Measurements from ENCODE around the gene CNTNAP2. TPM values are rescaled to one million over a fixed set of nuclear protein-coding genes. Genes with fewer than 3 reads are reported as not detected.

CNTNAP2 gene
- total and polyA plus RNA-seq, 8 donors: 0.94 to 42.5 (median 38.6) TPM

DNA sequence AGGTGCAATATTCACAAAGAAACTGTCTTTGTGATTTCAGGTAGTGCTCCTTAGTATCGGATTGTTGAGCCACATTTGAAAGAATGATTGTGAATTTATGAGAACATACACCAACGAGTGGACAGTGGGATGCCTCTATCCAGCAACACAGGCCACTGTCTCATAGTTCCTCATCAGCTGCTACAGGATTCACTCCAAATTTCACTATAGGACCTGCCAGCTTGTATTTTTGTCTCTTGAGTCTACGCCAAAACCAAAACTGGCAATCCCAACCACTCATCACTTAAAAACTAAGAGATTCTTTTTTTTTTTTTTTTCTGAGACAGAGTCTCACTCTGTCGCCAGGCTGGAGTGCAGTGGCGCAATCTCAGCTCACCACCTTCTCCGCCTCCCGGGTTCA, 964.5 kb downstream of the CNTNAP2 start:
- TF ChIP-seq, protein P1, sequence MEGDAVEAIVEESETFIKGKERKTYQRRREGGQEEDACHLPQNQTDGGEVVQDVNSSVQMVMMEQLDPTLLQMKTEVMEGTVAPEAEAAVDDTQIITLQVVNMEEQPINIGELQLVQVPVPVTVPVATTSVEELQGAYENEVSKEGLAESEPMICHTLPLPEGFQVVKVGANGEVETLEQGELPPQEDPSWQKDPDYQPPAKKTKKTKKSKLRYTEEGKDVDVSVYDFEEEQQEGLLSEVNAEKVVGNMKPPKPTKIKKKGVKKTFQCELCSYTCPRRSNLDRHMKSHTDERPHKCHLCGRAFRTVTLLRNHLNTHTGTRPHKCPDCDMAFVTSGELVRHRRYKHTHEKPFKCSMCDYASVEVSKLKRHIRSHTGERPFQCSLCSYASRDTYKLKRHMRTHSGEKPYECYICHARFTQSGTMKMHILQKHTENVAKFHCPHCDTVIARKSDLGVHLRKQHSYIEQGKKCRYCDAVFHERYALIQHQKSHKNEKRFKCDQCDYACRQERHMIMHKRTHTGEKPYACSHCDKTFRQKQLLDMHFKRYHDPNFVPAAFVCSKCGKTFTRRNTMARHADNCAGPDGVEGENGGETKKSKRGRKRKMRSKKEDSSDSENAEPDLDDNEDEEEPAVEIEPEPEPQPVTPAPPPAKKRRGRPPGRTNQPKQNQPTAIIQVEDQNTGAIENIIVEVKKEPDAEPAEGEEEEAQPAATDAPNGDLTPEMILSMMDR (IDR thresholded peaks at IDR 0.05): no peak
- Histone ChIP-seq H3K4me3 (no peak overlapping the region), H3K9me3 (peaks cover 0 to 2% of the 10 kb centered on the region in 2 donors), H3K4me1 (no peaks in the 10 kb centered on the region), H3K27ac (no peak overlapping the region), H3K36me3 (no peaks in the 10 kb centered on the region), H3K27me3 (no peaks in the 10 kb centered on the region)
- ATAC-seq: no peak
- intact Hi-C loops (cut with DNase I): no loop called here
- no peak for DNase-seq

DNA sequence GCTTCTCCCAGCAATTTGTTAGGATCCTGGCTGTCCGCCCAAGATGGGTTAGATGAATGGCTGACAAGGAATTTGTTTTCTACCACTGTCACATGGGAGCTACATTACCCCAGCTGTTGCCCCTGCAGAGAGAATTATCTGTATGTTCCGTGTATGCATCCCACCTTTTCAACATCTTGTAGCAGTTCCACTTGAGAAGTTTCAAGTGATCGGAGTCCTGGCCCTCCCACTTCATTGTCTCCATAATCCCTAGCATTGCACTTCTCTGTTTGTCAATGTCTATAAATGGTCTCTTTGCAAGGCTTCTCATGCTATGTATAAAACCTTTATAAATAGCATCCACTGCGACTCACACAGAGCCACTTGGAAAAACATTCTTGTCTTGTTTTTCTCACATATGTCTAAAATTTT, 972.5 kb downstream of the CNTNAP2 start:
- no peak for DNase-seq
- Histone ChIP-seq H3K4me3 (no peak overlapping the region), H3K27me3 (no peaks in the 10 kb centered on the region), H3K9me3 (peaks cover 0 to 7% of the 10 kb centered on the region in 2 donors), H3K4me1 (no peaks in the 10 kb centered on the region), H3K27ac (no peak overlapping the region), H3K36me3 (no peaks in the 10 kb centered on the region)
- intact Hi-C loops (cut with DNase I): no loop called here
- no peak for ATAC-seq
- TF ChIP-seq, protein P1 (IDR thresholded peaks at IDR 0.05): no peak

DNA sequence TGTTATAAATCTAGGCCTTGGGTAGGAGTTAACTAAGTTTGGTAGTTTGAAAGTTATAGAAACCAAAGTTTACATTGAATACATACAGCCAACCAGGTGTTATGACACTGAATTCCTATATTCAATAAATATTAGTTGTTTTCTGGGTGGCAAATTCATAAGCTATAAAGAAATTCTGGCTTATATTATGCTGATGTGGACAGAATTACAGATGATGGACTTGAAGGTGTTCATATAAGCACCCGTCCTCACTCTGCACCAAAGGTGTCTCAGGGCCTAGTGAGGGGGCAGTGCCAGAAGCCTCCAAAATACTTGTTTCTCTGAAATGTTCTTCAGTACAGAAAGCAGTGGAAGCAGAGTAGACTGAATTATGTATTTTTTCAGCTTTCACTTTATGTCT, 973.0 kb downstream of the CNTNAP2 start:
- ATAC-seq: no peak
- no peaks in the 10 kb centered on the region for H3K27me3 ChIP-seq
- no peak for DNase-seq

DNA sequence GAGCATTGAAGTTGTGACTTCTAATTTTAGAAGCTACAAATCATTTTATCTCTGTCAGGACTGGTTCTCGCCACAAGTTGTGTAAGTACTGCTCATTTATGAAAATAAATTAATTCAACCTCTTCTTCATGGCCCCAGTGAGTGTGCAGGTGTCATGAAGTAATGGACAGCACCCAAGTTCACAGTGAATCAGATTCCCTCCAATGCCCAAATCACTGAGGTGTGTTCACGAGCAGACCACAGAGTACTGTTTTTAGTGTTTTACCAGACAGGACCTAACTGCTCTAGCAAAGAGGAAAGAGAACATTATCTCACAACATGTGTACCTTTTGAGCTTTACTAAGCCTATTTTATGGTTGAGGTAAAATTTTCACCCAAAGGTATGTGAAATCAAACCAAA, 980.0 kb downstream of the CNTNAP2 start:
- Histone ChIP-seq H3K4me3 (no peak overlapping the region), H3K9me3 (peaks cover 0 to 18% of the 10 kb centered on the region in 2 donors), H3K36me3 (no peaks in the 10 kb centered on the region), H3K4me1 (no peaks in the 10 kb centered on the region), H3K27ac (no peak overlapping the region), H3K27me3 (no peaks in the 10 kb centered on the region)
- intact Hi-C loops (cut with DNase I): no loop called here
- TF ChIP-seq, protein P1 (IDR thresholded peaks at IDR 0.05): no peak
- DNase-seq (no peak), ATAC-seq (no peak)

More for the DNA sequence above, 973.0 kb downstream of the CNTNAP2 start:
- TF ChIP-seq, protein P1 (IDR thresholded peaks at IDR 0.05): no peak
- Histone ChIP-seq H3K36me3 (no peaks in the 10 kb centered on the region), H3K27ac (no peak overlapping the region), H3K4me1 (no peaks in the 10 kb centered on the region), H3K9me3 (peaks cover 0 to 10% of the 10 kb centered on the region in 2 donors), H3K4me3 (no peak overlapping the region)
- intact Hi-C loops (cut with DNase I): no loop called here

DNA sequence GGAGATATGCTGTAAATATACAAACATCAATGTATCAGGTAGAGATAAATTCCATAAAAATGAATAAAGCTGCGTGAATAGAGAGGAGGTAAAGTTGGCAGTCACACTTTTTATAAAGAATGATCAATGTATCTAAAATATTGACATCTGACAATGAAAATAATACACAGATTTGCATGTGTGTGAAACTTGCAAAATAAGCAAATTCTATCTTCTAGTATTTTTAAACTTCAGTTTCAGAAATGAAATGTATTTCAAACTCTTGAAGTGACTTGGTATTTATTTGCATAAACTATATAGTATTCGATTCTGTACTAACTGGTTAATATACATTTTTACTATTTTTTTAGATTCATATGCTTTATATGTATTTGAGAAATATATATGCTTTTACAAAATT, 986.6 kb downstream of the CNTNAP2 start:
- Histone ChIP-seq H3K4me3 (no peak overlapping the region), H3K27me3 (no peaks in the 10 kb centered on the region), H3K27ac (no peak overlapping the region), H3K9me3 (peaks cover 0 to 6% of the 10 kb centered on the region in 2 donors), H3K4me1 (no peaks in the 10 kb centered on the region), H3K36me3 (no peaks in the 10 kb centered on the region)
- ATAC-seq (no peak), DNase-seq (no peak)
- TF ChIP-seq, protein P1 (IDR thresholded peaks at IDR 0.05): no peak
- intact Hi-C loops (cut with DNase I): no loop called here

Data from left lung (tissue), 10 donors.